Gastrocnemius medialis (tissue), 4 donors: ENCODE data around the gene FGF21.
"Not testable (repeated sequence)": the region's sequence is repeated elsewhere in the genome, so short reads cannot be mapped to it uniquely, and the experiment has no call there.

Experiments used
- CTCF ChIP-seq, 5 experiments: fragments of 450-650 bp in 3 of 5; fragments of 200-600 bp in 2 of 5; sonication (generic) in 2 of 5; IDR thresholded peaks in 4 of 5; conservative IDR thresholded peaks in 1 of 5; 1 replicate in 4 of 5; 2 replicates in 1 of 5; pipeline ENCODE4 v1.5.1; 2016 to 2019; ENCODE audit warnings: antibody characterized with exemption in 5 of 5, mild to moderate bottlenecking in 3 of 5, moderate library complexity in 3 of 5
- POLR2A ChIP-seq, 2 donors: fragments of 450-650 bp; IDR thresholded peaks; one replicate each; pipeline ENCODE4 v1.6.1; 2017; ENCODE audit warnings: antibody characterized with exemption in 2 of 2, mild to moderate bottlenecking in 2 of 2, moderate library complexity in 2 of 2

DNA sequence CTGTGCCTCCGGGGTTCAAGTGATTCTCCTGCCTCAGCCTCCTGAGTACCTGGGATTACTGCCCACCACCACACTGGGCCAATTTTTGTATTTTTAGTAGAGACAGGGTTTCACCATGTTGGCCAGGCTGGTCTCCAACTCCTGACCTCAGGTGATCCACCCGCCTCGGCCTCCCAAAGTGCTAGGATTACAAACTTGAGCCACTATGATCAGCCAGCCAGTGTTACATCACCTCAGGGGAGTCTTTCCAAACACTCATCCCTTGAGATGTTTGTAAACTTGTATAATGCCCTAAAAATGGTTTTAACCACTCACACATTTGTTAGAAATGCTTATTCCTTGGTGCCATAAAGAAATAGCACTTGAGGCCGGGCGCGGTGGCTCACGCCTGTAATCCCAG, 31.1 kb downstream of the FGF21 start:
- not testable (repeated sequence) for TF ChIP-seq POLR2A (IDR thresholded peaks at IDR 0.05); CTCF (IDR thresholded peaks at IDR 0.05 in 4 of 5, conservative IDR thresholded peaks at IDR 0.05 in 1 of 5)
